B cell (primary cell): ENCODE data around the gene UTP25. TPM values are rescaled to one million over a fixed set of nuclear protein-coding genes. Genes with fewer than 3 reads are reported as not detected.

Experiments used
- ATAC-seq: fragments of 200-7000 bp; cut with Tn5 transposase; one replicate; pipeline ENCODE4 v1.10.0; 2021; ENCODE audit warnings: low read depth, mild to moderate bottlenecking, moderate number of reproducible peaks, moderate library complexity
- CTCF ChIA-PET: fragments of 350-600 bp; sonication (Branson Sonifier 250); formaldehyde crosslinking; loops from one replicate; lab custom pipeline; 2021; ENCODE audit warnings: antibody characterized with exemption, inconsistent platforms; lab: Charles Lee
- POLR2A ChIA-PET: fragments of 350-600 bp; sonication (Branson Sonifier 250); formaldehyde crosslinking; loops from one replicate; lab custom pipeline; 2021; ENCODE audit warnings: antibody characterized with exemption; lab: Charles Lee
- DNase-seq: peaks from one replicate; pipeline ENCODE4 v3.0.0; 2013
- H2AFZ ChIP-seq: 2 replicates; pipeline ENCODE4 v1.6.1; 2012; ENCODE audit warnings: mild to moderate bottlenecking, low read depth, low read length; ENCODE audit not compliant: insufficient read depth, poor library complexity, severe bottlenecking
- H3K27ac ChIP-seq, 2 donors: 1 replicate in 1 of 2; 2 replicates in 1 of 2; pipeline ENCODE4 v1.5.1; 2012 to 2013; ENCODE audit warnings: low read length in 2 of 2, mild to moderate bottlenecking in 2 of 2, moderate library complexity in 1 of 2
- H3K27me3 ChIP-seq, 4 experiments: fragments of 200-600 bp in 1 of 4; sonication (generic) in 1 of 4; replicated peaks in 1 of 4; 1 replicate in 2 of 4; 2 replicates in 2 of 4; pipeline versions ENCODE4 v1.6.1 to v1.7.0; 2013 to 2016; ENCODE audit warnings: low read length in 3 of 4, mild to moderate bottlenecking in 2 of 4, mixed read lengths in 1 of 4, moderate library complexity in 1 of 4; ENCODE audit not compliant: insufficient read depth in 4 of 4, control insufficient read depth in 3 of 4; ENCODE audit errors: control extremely low read depth in 1 of 4
- H3K36me3 ChIP-seq, 2 experiments: replicated peaks in 1 of 2; 1 replicate in 1 of 2; 2 replicates in 1 of 2; pipeline versions ENCODE4 v1.6.1 to v1.7.1; 2013; ENCODE audit warnings: low read length in 1 of 2; ENCODE audit not compliant: insufficient read depth in 2 of 2, control insufficient read depth in 1 of 2; ENCODE audit errors: control extremely low read depth in 1 of 2, extremely low read depth in 1 of 2
- H3K4me1 ChIP-seq, 2 donors: fragments of 200-600 bp in 1 of 2; sonication (generic) in 1 of 2; 1 replicate in 1 of 2; 2 replicates in 1 of 2; pipeline versions ENCODE4 v1.5.1 to v1.6.1; 2013 to 2017; ENCODE audit warnings: low read length in 2 of 2; ENCODE audit not compliant: control insufficient read depth in 2 of 2, insufficient read depth in 2 of 2
- H3K4me2 ChIP-seq: replicated peaks from 2 replicates; pipeline ENCODE3; 2012; ENCODE audit warnings: mild to moderate bottlenecking, low read depth, low read length; ENCODE audit not compliant: poor library complexity, severe bottlenecking
- H3K4me3 ChIP-seq, 5 experiments: fragments of 200-600 bp in 1 of 5; sonication (generic) in 1 of 5; 1 replicate in 3 of 5; 2 replicates in 2 of 5; pipeline versions ENCODE4 v1.5.1 to v1.7.0; 2011 to 2016; ENCODE audit warnings: low read length in 4 of 5, mild to moderate bottlenecking in 4 of 5, low read depth in 2 of 5, control low read depth in 1 of 5, moderate library complexity in 1 of 5; ENCODE audit not compliant: insufficient read depth in 1 of 5; ENCODE audit errors: control extremely low read depth in 1 of 5, extremely low read depth in 1 of 5
- H3K79me2 ChIP-seq: fragments of 200-600 bp; sonication (generic); one replicate; pipeline ENCODE4 v1.6.0; 2016; ENCODE audit warnings: low read length; ENCODE audit not compliant: control insufficient read depth, insufficient read depth
- H3K9ac ChIP-seq: fragments of 200-600 bp; sonication (generic); 2 replicates; pipeline ENCODE4 v1.6.1; 2017; ENCODE audit warnings: mild to moderate bottlenecking, low read length, moderate library complexity
- H3K9me3 ChIP-seq, 3 donors: one replicate each; pipeline versions ENCODE4 v1.6.1 to v1.7.1; 2013; ENCODE audit warnings: low read length in 2 of 3; ENCODE audit not compliant: control insufficient read depth in 2 of 3, insufficient read depth in 1 of 3; ENCODE audit errors: control extremely low read depth in 1 of 3
- H4K20me1 ChIP-seq: 2 replicates; pipeline ENCODE4 v1.6.0; 2012; ENCODE audit warnings: mild to moderate bottlenecking, low read length; ENCODE audit not compliant: insufficient read depth, control insufficient read depth, poor library complexity, severe bottlenecking
- H3K27ac Mint-ChIP-seq: one replicate; pipeline ENCODE4 v1.8.0; 2021; ENCODE audit warnings: mixed read lengths
- H3K27me3 Mint-ChIP-seq: one replicate; pipeline ENCODE4 v1.8.0; 2021; ENCODE audit warnings: mixed read lengths
- H3K4me1 Mint-ChIP-seq: one replicate; pipeline ENCODE4 v1.8.0; 2021; ENCODE audit warnings: mixed read lengths
- H3K4me3 Mint-ChIP-seq: one replicate; pipeline ENCODE4 v1.8.0; 2021; ENCODE audit warnings: mixed read lengths
- H3K9me3 Mint-ChIP-seq: one replicate; pipeline ENCODE4 v1.8.0; 2022; ENCODE audit warnings: mixed read lengths; ENCODE audit not compliant: insufficient read depth
- CTCF ChIP-seq: fragments of 200-600 bp; IDR thresholded peaks from one replicate; pipeline ENCODE4 v1.8.0; 2022; ENCODE audit warnings: antibody characterized with exemption, mild to moderate bottlenecking
- EZH2 ChIP-seq: IDR thresholded peaks from 2 replicates; pipeline ENCODE4 v1.6.1; 2012; ENCODE audit warnings: borderline replicate concordance, low read depth, mild to moderate bottlenecking, moderate library complexity, low read length; ENCODE audit not compliant: insufficient read depth, poor library complexity, severe bottlenecking
- WGBS: methylation state at CpG from one replicate; pipeline ENCODE4 v1.1.5; 2013; ENCODE audit warnings: missing lambda C conversion rate; ENCODE audit not compliant: insufficient coverage; 5-methylcytosine and 5-hydroxymethylcytosine counted together
- intact Hi-C: fragments of 100-400 bp; cut with micrococcal nuclease; formaldehyde crosslinking; loops from one replicate; pipeline ENCODE4 v1.10.0; 2022
- polyA plus RNA-seq: library from polyadenylated mRNA; depleted of rRNA; stranded (reverse); fragments of >200 nt; gene quantifications from 2 replicates; pipeline ENCODE4 v1.2.3, GENCODE V29; 2012
- total RNA-seq, 2 donors: library from RNA; stranded (reverse); fragments of 120-200 nt in 1 of 2; gene quantifications; 1 replicate in 1 of 2; 2 replicates in 1 of 2; pipeline versions ENCODE4 v1.2.3 to v1.2.4, GENCODE V29; 2013 to 2022

The UTP25 gene
- total and polyA plus RNA-seq, 2 donors (not counting 1 experiment from before 2014, with no cell fraction given), result 6.2 to 16.6 TPM

- no CpG with 5 or more reads among the region's 4 CpGs for WGBS
- intact Hi-C loops, result no loop called here
- H3K36me3 ChIP-seq, result no peaks in the 10 kb centered on the region
- DNase-seq (no peak), ATAC-seq (no peak)
- no peak overlapping the region for H2AFZ ChIP-seq
- no peak overlapping the region for H3K27ac ChIP-seq
- Mint-ChIP-seq H3K4me1 (no peaks in the 10 kb centered on the region), H3K9me3 (peaks cover 4% of the 10 kb centered on the region), H3K4me3 (no peak overlapping the region), H3K27ac (no peak overlapping the region), H3K27me3 (peaks cover 50% of the 10 kb centered on the region)
- no peak for TF ChIP-seq CTCF
- TF ChIP-seq EZH2, result no peak
- H3K9me3 ChIP-seq, result peaks cover 0 to 7% (median 0%) of the 10 kb centered on the region in 3 donors
- H3K27me3 ChIP-seq, result peaks cover 0 to 5% (median 1%) of the 10 kb centered on the region in 4 experiments
- H4K20me1 ChIP-seq, result no peaks in the 10 kb centered on the region
- ChIA-PET POLR2A (no interaction called here), CTCF (interaction anchor here (1.2 to 1.9 kb wide), 2 partner anchors 10 to 12 kb away, joined by 4 to 8 read pairs; no protein-coding TSS in a partner anchor)
- no peak overlapping the region for H3K9ac ChIP-seq
- H3K4me3 ChIP-seq, result no peak overlapping the region
- no peaks in the 10 kb centered on the region for H3K79me2 ChIP-seq
- no peak overlapping the region for H3K4me2 ChIP-seq
- H3K4me1 ChIP-seq, result no peaks in the 10 kb centered on the region
Observed at GRCh38 chr1:209870151-209870831, 42.5 kb downstream of the UTP25 start.

- H3K4me1 ChIP-seq, result no peaks in the 10 kb centered on the region
- H3K4me3 ChIP-seq, result no peak overlapping the region
- no CpG with 5 or more reads among the region's 1 CpG for WGBS
- no peak overlapping the region for H3K4me2 ChIP-seq
- H3K9me3 ChIP-seq, result peaks cover 0 to 7% (median 0%) of the 10 kb centered on the region in 3 donors
- H3K27ac Mint-ChIP-seq, result no peak overlapping the region
- ATAC-seq (no peak), DNase-seq (no peak)
- H3K9me3 Mint-ChIP-seq, result peaks cover 4% of the 10 kb centered on the region
- POLR2A ChIA-PET, result no interaction called here
- no peaks in the 10 kb centered on the region for H3K4me1 Mint-ChIP-seq
- CTCF ChIA-PET, result interaction anchor here (0.9 to 1.2 kb wide), 2 partner anchors 10 to 17 kb away, joined by 3 to 4 read pairs; no protein-coding TSS in a partner anchor
- no peaks in the 10 kb centered on the region for H4K20me1 ChIP-seq
- intact Hi-C loops, result no loop called here
- no peak overlapping the region for H2AFZ ChIP-seq
- no peak overlapping the region for H3K27ac ChIP-seq
- no peak overlapping the region for H3K9ac ChIP-seq
- H3K27me3 Mint-ChIP-seq, result peaks cover 53% of the 10 kb centered on the region
- no peaks in the 10 kb centered on the region for H3K36me3 ChIP-seq
- no peak overlapping the region for H3K4me3 Mint-ChIP-seq
- H3K27me3 ChIP-seq, result peaks cover 0 to 5% (median 1%) of the 10 kb centered on the region in 4 experiments
- TF ChIP-seq EZH2 (no peak), CTCF (no peak)
- no peaks in the 10 kb centered on the region for H3K79me2 ChIP-seq
Observed at GRCh38 chr1:209871006-209871405, 43.2 kb downstream of the UTP25 start.
